Nephron (organoid): Measurements from ENCODE around the gene ZNF185.
A peak's percentile ranks its signal among the peaks of the same experiment; 100 is the strongest.

Source experiments
- H3K27ac Mint-ChIP-seq, 3 experiments: 2 replicates each; pipeline ENCODE4 v1.8.0; 2020; ENCODE audit warnings: mixed read lengths in 3 of 3, mild to moderate bottlenecking in 2 of 3, moderate library complexity in 1 of 3
- H3K27me3 Mint-ChIP-seq: 2 replicates; pipeline ENCODE4 v1.8.0; 2021; ENCODE audit warnings: low read depth, mild to moderate bottlenecking, moderate library complexity, mixed read lengths
- H3K36me3 Mint-ChIP-seq: 2 replicates; pipeline ENCODE4 v1.8.0; 2020; ENCODE audit warnings: low read depth, mixed read lengths
- H3K4me1 Mint-ChIP-seq: 2 replicates; pipeline ENCODE4 v1.8.0; 2020; ENCODE audit warnings: mixed read lengths
- H3K4me3 Mint-ChIP-seq, 3 experiments: 2 replicates each; pipeline ENCODE4 v1.8.0; 2020; ENCODE audit warnings: mild to moderate bottlenecking in 3 of 3, mixed read lengths in 3 of 3, moderate library complexity in 2 of 3
- H3K9me3 Mint-ChIP-seq: 2 replicates; pipeline ENCODE4 v1.8.0; 2020; ENCODE audit warnings: mixed read lengths
- TF ChIP-seq, protein P1 (sequence below), 3 experiments: fragments of 200-600 bp; sonication (generic); IDR thresholded peaks; one replicate each; pipeline ENCODE4 v1.5.0; 2021; ENCODE audit warnings: antibody characterized with exemption in 3 of 3; ENCODE audit not compliant: unreplicated experiment in 3 of 3

Gene ZNF185

DNA sequence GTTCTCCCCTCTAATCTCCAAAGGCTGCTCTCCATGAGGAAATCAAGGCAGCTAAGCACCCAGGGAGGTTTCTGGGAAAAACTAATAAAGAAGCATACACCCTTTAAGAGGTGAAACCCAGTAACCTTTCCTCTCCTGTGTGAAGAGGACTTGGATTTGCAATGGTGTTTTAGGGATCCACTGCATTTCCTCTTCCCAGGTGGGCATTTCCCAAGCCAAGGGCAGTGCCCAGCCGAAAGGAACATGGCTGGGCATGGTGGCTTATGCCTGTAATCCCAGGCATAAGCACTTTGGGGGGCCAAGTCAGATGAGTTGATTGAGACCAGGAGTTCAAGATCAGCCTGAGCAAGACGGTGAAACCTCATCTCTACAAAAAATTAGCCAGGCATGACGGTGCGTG, 5.4 kb upstream of the ZNF185 start:
- Mint-ChIP-seq H3K4me3 (no peak overlapping the region), H3K36me3 (no peaks in the 10 kb centered on the region), H3K4me1 (peaks cover 10% of the 10 kb centered on the region), H3K27ac (peak overlapping the region in 2 of 3 experiments; percentile 58 to 68), H3K9me3 (peaks cover 23% of the 10 kb centered on the region), H3K27me3 (peaks cover 13% of the 10 kb centered on the region)
- TF ChIP-seq, protein P1, sequence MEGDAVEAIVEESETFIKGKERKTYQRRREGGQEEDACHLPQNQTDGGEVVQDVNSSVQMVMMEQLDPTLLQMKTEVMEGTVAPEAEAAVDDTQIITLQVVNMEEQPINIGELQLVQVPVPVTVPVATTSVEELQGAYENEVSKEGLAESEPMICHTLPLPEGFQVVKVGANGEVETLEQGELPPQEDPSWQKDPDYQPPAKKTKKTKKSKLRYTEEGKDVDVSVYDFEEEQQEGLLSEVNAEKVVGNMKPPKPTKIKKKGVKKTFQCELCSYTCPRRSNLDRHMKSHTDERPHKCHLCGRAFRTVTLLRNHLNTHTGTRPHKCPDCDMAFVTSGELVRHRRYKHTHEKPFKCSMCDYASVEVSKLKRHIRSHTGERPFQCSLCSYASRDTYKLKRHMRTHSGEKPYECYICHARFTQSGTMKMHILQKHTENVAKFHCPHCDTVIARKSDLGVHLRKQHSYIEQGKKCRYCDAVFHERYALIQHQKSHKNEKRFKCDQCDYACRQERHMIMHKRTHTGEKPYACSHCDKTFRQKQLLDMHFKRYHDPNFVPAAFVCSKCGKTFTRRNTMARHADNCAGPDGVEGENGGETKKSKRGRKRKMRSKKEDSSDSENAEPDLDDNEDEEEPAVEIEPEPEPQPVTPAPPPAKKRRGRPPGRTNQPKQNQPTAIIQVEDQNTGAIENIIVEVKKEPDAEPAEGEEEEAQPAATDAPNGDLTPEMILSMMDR (IDR thresholded peaks at IDR 0.05; ENCODE audit: unreplicated experiment in 3 of 3) = no peak

DNA sequence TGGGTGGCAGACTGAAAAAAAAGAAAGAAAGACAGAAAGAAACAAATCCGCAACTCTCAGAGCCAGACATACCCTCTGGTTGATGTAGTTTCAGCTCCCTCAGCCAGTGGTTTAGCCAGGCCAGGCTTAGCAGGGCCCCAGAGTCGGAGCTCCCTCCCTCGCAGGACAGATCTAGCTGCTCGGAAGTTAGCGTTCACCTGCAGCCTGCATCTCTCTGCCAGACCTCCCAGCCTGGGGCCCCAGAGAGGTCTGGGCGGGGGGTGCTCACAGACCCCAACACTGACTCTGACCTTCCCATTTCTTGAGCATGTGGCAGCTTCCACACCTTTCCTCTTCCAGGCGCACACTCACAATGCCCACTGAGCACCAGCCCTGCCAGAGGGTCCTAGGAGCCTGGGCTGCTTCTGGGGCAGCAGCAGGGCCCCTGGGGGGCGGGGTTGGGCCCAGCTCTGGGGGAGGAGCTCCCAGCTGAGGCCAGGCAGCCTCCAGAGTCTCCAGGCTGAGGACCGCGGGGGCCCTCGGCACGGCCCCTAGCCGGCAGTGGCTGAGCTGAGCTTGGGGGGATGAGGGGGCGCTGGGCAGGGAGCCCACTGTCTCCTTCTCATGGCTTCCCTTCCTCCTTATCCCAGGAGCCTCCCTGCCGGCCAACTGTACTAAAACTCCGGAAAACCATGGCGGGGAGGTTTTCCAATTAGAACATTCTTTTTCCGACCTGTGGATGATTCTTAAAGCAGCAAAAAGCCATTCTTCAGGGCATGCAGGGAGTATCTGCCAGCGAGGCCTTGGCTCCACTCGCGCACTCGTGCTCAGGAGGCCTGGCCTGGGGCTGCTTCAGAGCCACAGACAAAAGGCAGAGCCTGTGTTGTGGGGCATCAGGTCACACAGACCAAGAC, 4.6 kb upstream of the ZNF185 start:
- peak overlapping the region in 2 of 3 experiments; percentile 91 to 93 for H3K27ac Mint-ChIP-seq
- no peaks in the 10 kb centered on the region for H3K36me3 Mint-ChIP-seq
- H3K4me1 Mint-ChIP-seq = peaks cover 10% of the 10 kb centered on the region
- H3K27me3 Mint-ChIP-seq = peaks cover 13% of the 10 kb centered on the region
- TF ChIP-seq, protein P1 (IDR thresholded peaks at IDR 0.05; ENCODE audit: unreplicated experiment in 3 of 3) = no peak
- peaks cover 23% of the 10 kb centered on the region for H3K9me3 Mint-ChIP-seq
- H3K4me3 Mint-ChIP-seq = no peak overlapping the region

DNA sequence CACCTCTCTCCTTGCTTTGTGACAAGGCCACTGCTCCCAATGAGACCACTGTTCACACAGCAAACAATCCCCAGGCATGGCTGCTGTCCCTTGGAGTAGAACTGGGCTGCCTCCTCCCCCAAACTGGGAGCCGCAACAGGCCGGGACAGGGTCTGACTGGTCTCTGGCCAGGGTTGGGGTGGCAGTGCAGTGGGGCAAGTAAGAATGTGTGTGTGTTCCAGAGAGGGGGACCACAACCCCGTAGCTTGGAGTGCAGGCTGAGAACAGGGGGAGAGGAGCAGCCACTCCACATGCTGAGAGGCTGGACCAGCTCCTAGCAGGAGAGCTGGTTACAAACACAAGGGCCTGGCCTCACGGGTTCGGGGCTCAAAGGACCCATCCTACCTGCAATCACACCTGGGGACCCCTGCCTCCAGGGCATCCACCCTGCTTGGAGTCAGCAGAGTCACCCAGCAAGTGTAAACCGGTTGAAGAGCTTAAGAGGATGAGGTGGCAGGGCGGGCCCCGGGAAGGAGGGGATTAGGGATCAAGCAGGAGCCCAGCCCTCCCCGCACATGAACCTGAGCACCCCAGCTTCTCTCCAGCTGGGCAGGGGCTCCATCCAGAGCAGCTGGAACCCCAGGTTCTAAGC, 3.8 kb upstream of the ZNF185 start:
- TF ChIP-seq, protein P1 (IDR thresholded peaks at IDR 0.05; ENCODE audit: unreplicated experiment in 3 of 3) = no peak
- Mint-ChIP-seq H3K36me3 (no peaks in the 10 kb centered on the region), H3K4me3 (no peak overlapping the region), H3K4me1 (peaks cover 10% of the 10 kb centered on the region), H3K9me3 (peaks cover 23% of the 10 kb centered on the region), H3K27me3 (peaks cover 13% of the 10 kb centered on the region), H3K27ac (peak overlapping the region in 2 of 3 experiments; percentile 91 to 93)

DNA sequence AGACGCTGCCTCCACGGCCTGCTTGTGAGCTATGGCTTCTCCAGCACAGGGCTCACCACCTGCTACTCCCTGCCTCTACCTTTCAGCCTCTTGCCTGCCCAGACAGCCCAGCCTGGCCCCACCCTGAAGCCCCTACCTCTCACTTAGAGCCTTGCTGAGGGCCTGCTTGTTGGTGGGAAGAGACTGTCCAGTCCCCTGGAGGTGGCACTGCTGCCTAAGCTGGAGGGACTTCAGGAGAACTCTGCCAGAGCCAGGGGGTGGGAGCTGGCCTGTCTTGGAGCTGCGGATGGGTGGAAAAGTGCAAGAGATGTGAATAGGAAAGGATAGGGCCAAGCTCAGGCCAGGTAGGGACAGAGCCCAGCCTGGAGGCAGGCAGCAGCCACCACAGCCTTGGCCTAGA, 2.7 kb upstream of the ZNF185 start:
- H3K4me3 Mint-ChIP-seq = peak overlapping the region in 1 of 3 experiments; percentile 10
- H3K27ac Mint-ChIP-seq = peak overlapping the region in 2 of 3 experiments; percentile 22 to 69
- H3K9me3 Mint-ChIP-seq = peaks cover 17% of the 10 kb centered on the region
- no peaks in the 10 kb centered on the region for H3K36me3 Mint-ChIP-seq
- TF ChIP-seq, protein P1 (IDR thresholded peaks at IDR 0.05; ENCODE audit: unreplicated experiment in 3 of 3) = no peak
- H3K27me3 Mint-ChIP-seq = peaks cover 9% of the 10 kb centered on the region
- H3K4me1 Mint-ChIP-seq = peaks cover 10% of the 10 kb centered on the region

DNA sequence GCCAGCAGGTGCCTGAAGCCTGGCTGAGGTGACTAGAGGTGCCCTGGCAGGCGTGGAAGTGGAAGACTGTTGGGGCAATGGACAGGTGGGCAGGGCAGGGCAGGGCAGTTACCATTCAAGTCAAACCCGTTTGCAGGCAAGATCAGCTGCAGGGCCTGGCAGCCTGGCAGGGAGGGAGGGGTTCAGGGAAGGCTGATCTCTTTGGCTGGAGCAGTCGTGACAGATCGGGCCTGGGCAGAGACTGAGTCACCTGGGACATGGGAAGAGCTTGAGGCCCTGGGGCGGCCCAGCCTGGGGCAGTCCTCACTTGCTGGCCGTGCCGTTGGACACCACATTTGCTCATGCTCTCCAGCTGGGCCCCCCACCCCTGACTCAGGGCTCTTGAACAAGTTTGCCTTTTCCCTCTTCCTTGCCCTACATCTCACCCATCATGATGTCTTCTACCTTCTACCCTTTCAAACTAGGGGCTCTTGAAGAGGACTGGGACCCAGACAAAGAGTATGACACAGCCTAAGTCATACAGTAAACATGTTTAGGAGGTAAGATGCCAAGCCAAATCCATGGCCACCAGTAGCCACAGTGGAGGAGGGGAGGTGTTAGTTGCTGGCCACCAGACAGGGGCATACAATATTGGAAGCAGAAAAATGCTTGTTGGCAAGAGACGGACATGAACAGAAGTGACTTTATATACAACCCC, 2.0 kb upstream of the ZNF185 start:
- peak overlapping the region; percentile 12 to 69 (median 22) for H3K4me3 Mint-ChIP-seq
- peak overlapping the region in 2 of 3 experiments; percentile 22 to 69 for H3K27ac Mint-ChIP-seq
- TF ChIP-seq, protein P1 (IDR thresholded peaks at IDR 0.05; ENCODE audit: unreplicated experiment in 3 of 3) = no peak
- peaks cover 10% of the 10 kb centered on the region for H3K4me1 Mint-ChIP-seq
- H3K27me3 Mint-ChIP-seq = peaks cover 9% of the 10 kb centered on the region
- peaks cover 13% of the 10 kb centered on the region for H3K9me3 Mint-ChIP-seq
- H3K36me3 Mint-ChIP-seq = no peaks in the 10 kb centered on the region
